ENCODE data around the gene TAAR2.

DNA sequence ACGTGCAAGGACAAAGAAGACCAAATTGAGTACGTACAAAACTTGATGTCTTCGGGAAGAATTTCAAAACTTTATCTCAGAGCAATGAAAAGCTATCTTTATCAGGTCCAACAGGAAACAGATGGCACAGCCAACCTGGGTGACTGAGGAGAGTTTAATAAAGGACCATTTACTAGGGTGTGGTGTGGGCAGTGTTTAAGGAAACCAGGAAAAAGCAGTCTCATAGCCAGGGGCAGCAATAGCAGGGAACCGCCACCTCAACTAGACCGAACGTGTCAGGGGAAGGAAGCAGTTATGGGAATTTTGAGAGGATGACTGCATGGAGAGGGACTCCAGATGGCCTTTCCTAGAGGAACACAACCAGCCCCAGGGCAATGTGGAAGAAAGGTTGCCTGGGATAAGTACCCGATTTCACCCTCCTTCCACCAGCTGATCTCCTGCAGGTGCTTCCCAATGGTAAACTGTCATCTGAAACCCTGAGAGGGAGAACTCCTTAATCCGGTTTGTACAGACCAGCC, 19.4 kb downstream of the TAAR2 start:
- TF ChIP-seq, protein P1, sequence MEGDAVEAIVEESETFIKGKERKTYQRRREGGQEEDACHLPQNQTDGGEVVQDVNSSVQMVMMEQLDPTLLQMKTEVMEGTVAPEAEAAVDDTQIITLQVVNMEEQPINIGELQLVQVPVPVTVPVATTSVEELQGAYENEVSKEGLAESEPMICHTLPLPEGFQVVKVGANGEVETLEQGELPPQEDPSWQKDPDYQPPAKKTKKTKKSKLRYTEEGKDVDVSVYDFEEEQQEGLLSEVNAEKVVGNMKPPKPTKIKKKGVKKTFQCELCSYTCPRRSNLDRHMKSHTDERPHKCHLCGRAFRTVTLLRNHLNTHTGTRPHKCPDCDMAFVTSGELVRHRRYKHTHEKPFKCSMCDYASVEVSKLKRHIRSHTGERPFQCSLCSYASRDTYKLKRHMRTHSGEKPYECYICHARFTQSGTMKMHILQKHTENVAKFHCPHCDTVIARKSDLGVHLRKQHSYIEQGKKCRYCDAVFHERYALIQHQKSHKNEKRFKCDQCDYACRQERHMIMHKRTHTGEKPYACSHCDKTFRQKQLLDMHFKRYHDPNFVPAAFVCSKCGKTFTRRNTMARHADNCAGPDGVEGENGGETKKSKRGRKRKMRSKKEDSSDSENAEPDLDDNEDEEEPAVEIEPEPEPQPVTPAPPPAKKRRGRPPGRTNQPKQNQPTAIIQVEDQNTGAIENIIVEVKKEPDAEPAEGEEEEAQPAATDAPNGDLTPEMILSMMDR (IDR thresholded peaks at IDR 0.05) = no peak
- no peak for TF ChIP-seq POLR2A (IDR thresholded peaks at IDR 0.05)

Measured in right lobe of liver (tissue), 4 donors.